CD4-positive, alpha-beta memory T cell (primary cell): ENCODE measurements around the gene GAS2. TPM values are rescaled to one million over a fixed set of nuclear protein-coding genes. Genes with fewer than 3 reads are reported as not detected.

Experiments used
- CTCF ChIA-PET: fragments of 350-600 bp; sonication (Branson Sonifier 250); formaldehyde crosslinking; loops from one replicate; lab custom pipeline; 2021; ENCODE audit warnings: inconsistent platforms; ENCODE audit not compliant: partially characterized antibody; lab: Charles Lee
- POLR2A ChIA-PET: fragments of 350-600 bp; sonication (Branson Sonifier 250); formaldehyde crosslinking; loops from one replicate; lab custom pipeline; 2021; ENCODE audit not compliant: partially characterized antibody; lab: Charles Lee
- DNase-seq, 5 donors: peaks; one replicate each; pipeline versions ENCODE4 v3.0.0 to v3.0.0-alpha.2; 2020 to 2022; ENCODE audit warnings: mixed read lengths in 1 of 5
- H3K27ac ChIP-seq: one replicate; pipeline ENCODE4 v1.7.0; 2013; ENCODE audit warnings: low read depth, low read length
- H3K27me3 ChIP-seq: 2 replicates; pipeline ENCODE4 v1.7.0; 2013; ENCODE audit warnings: mild to moderate bottlenecking, low read length, moderate library complexity; ENCODE audit not compliant: insufficient read depth
- H3K36me3 ChIP-seq: 2 replicates; pipeline ENCODE4 v1.7.0; 2013; ENCODE audit warnings: mild to moderate bottlenecking, low read length, moderate library complexity; ENCODE audit not compliant: insufficient read depth
- H3K4me1 ChIP-seq: 2 replicates; pipeline ENCODE4 v1.7.0; 2013; ENCODE audit warnings: mild to moderate bottlenecking, low read length, moderate library complexity; ENCODE audit not compliant: insufficient read depth
- H3K4me3 ChIP-seq, 2 donors: one replicate each; pipeline ENCODE4 v1.7.0; 2013; ENCODE audit warnings: low read length in 2 of 2, mild to moderate bottlenecking in 1 of 2
- H3K9me3 ChIP-seq, 2 donors: one replicate each; pipeline ENCODE4 v1.7.0; 2013; ENCODE audit warnings: low read length in 2 of 2, control low read depth in 1 of 2; ENCODE audit not compliant: control insufficient read depth in 1 of 2
- H3K27ac Mint-ChIP-seq, 7 donors: one replicate each; pipeline ENCODE4 v1.8.0; 2020 to 2021; ENCODE audit warnings: mixed read lengths in 7 of 7, mild to moderate bottlenecking in 6 of 7, inconsistent platforms in 3 of 7, moderate library complexity in 3 of 7
- H3K27me3 Mint-ChIP-seq, 2 donors: one replicate each; pipeline ENCODE4 v1.8.0; 2020 to 2021; ENCODE audit warnings: mixed read lengths in 2 of 2
- H3K36me3 Mint-ChIP-seq, 2 donors: one replicate each; pipeline ENCODE4 v1.8.0; 2020 to 2021; ENCODE audit warnings: mixed read lengths in 2 of 2, inconsistent platforms in 1 of 2, mild to moderate bottlenecking in 1 of 2
- H3K4me1 Mint-ChIP-seq, 4 donors: one replicate each; pipeline ENCODE4 v1.8.0; 2020 to 2021; ENCODE audit warnings: mixed read lengths in 4 of 4, mild to moderate bottlenecking in 1 of 4
- H3K4me3 Mint-ChIP-seq, 8 donors: one replicate each; pipeline ENCODE4 v1.8.0; 2020 to 2021; ENCODE audit warnings: mixed read lengths in 8 of 8, mild to moderate bottlenecking in 7 of 8, moderate library complexity in 6 of 8, inconsistent platforms in 3 of 8
- H3K9me3 Mint-ChIP-seq, 8 donors: one replicate each; pipeline ENCODE4 v1.8.0; 2020 to 2021; ENCODE audit warnings: mixed read lengths in 8 of 8, mild to moderate bottlenecking in 5 of 8, inconsistent platforms in 3 of 8, moderate library complexity in 1 of 8
- intact Hi-C: fragments of 100-400 bp; cut with micrococcal nuclease; formaldehyde crosslinking; loops from one replicate; pipeline ENCODE4 v1.15.1; 2023
- polyA plus RNA-seq, 2 donors: library from polyadenylated mRNA; unstranded; fragments of 300-500 nt; fragmentation: Illumina TruSeq; gene quantifications; one replicate each; pipeline ENCODE4 v1.2.3, GENCODE V29; 2021
- total RNA-seq, 2 experiments: library from RNA; stranded (reverse); gene quantifications; one replicate each; pipeline ENCODE4 v1.2.3, GENCODE V29; 2021

GAS2 gene
- total and polyA plus RNA-seq, 4 experiments from 2014 or later, result 2.7 to 3.4 (median 3.1) TPM

DNA sequence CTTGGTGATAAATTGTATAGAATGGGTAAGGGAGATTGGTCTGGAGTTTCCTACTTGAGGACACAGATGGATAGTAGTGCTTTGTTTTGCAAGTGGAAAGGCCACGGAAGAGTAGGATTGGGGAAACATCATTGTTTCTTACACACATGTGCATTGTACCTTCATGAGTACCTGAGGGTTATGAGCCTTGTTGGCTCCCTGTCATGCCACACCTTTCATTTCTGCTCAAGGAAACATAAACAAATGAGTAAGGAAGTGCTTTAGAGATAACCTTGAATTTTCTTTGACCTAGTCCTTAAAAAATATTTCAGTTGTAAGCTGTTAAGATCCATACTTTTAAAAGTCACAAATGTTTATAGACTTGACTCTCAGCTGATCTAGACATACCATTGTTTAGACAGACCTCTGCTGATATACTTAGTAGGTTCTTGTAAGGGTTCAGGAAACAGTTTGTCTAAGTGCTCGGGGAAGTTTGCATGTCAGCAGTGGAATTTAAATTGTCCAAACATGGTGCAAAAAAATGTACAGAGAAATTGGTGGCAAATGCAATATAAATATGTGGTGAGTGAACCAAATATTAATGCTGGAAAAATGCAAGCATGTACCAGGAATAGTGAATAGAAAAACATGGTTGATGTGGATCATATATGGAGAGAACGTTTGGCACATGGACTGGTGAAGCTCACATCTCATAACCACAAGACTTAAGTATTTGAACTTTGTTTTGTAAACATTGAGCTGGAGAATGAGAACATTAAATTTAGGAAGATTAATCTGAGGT lies 40.9 kb downstream of the GAS2 start:
- Histone ChIP-seq H3K27ac (no peak overlapping the region), H3K4me3 (no peak overlapping the region), H3K4me1 (no peaks in the 10 kb centered on the region), H3K27me3 (no peaks in the 10 kb centered on the region), H3K36me3 (no peaks in the 10 kb centered on the region), H3K9me3 (no peaks in the 10 kb centered on the region)
- no peak for DNase-seq
- intact Hi-C loops, result no loop called here
- Mint-ChIP-seq H3K27me3 (peaks cover 0 to 8% of the 10 kb centered on the region in 2 donors), H3K4me3 (no peak overlapping the region), H3K36me3 (no peaks in the 10 kb centered on the region), H3K4me1 (no peaks in the 10 kb centered on the region), H3K27ac (peak overlapping the region in 1 of 7 donors; percentile 32), H3K9me3 (peaks cover 0 to 7% (median 3%) of the 10 kb centered on the region in 8 donors)
- CTCF ChIA-PET, result no interaction called here
- POLR2A ChIA-PET, result no interaction called here

DNA sequence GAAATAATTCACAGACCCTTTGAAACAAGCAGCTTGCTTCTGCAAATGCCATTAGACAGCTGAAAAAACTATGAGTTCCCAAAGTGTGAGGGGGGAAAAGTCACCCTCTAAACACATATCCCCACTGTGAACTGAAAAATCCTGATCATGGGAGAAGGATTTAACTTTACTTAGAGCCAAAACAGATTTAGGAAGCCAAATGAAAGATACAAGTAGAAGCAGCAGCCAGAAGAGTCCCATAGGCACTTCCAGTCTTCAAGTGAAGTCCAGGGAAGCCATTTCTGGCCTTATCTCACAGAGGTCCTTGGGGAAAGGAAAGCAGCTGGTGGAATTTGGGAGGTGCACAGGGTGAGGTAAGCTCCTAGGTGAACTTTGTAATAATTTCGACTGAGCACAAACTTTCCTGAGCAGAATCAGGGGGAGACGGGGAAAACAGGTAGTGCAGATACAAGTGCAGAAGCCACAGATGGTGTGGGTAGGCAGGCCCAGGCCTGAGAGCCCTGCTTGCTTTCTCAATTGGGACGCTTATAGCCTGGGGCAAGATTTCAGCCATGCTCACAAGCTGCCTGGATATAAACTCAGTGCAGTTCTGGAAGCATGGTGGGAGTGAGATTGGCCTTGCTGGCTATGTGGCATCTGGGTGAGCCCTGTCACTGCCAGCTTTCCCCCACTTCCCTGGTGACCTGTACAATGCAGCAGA lies 44.8 kb downstream of the GAS2 start:
- no peaks in the 10 kb centered on the region for H3K27me3 ChIP-seq
- no peak overlapping the region for H3K27ac ChIP-seq
- H3K27me3 Mint-ChIP-seq, result peaks cover 0 to 8% of the 10 kb centered on the region in 2 donors
- no peak overlapping the region for H3K4me3 ChIP-seq
- no peak overlapping the region for H3K4me3 Mint-ChIP-seq
- no peaks in the 10 kb centered on the region for H3K9me3 ChIP-seq
- no peaks in the 10 kb centered on the region for H3K36me3 Mint-ChIP-seq
- no peaks in the 10 kb centered on the region for H3K4me1 Mint-ChIP-seq
- H3K9me3 Mint-ChIP-seq, result peaks cover 0 to 12% (median 3%) of the 10 kb centered on the region in 8 donors
- DNase-seq, result no peak
- intact Hi-C loops, result no loop called here
- ChIA-PET CTCF (no interaction called here), POLR2A (no interaction called here)
- H3K27ac Mint-ChIP-seq, result no peak overlapping the region
- no peaks in the 10 kb centered on the region for H3K4me1 ChIP-seq
- no peaks in the 10 kb centered on the region for H3K36me3 ChIP-seq

- DNase-seq, result no peak
- H3K4me3 ChIP-seq, result no peak overlapping the region
- POLR2A ChIA-PET, result no interaction called here
- no peaks in the 10 kb centered on the region for H3K4me1 ChIP-seq
- H3K27ac ChIP-seq, result no peak overlapping the region
- peak overlapping the region in 1 of 7 donors; percentile 42 for H3K27ac Mint-ChIP-seq
- H3K36me3 Mint-ChIP-seq, result no peaks in the 10 kb centered on the region
- H3K9me3 Mint-ChIP-seq, result peaks cover 0 to 12% (median 3%) of the 10 kb centered on the region in 8 donors
- peaks cover 0 to 8% of the 10 kb centered on the region in 2 donors for H3K27me3 Mint-ChIP-seq
- H3K9me3 ChIP-seq, result no peaks in the 10 kb centered on the region
- no peaks in the 10 kb centered on the region for H3K27me3 ChIP-seq
- no peak overlapping the region for H3K4me3 Mint-ChIP-seq
- H3K4me1 Mint-ChIP-seq, result no peaks in the 10 kb centered on the region
- no peaks in the 10 kb centered on the region for H3K36me3 ChIP-seq
- CTCF ChIA-PET, result no interaction called here
- intact Hi-C loops, result no loop called here
These were observed 45.5 kb downstream of the GAS2 start for GRCh38 chr11:22711880-22712279.

DNA sequence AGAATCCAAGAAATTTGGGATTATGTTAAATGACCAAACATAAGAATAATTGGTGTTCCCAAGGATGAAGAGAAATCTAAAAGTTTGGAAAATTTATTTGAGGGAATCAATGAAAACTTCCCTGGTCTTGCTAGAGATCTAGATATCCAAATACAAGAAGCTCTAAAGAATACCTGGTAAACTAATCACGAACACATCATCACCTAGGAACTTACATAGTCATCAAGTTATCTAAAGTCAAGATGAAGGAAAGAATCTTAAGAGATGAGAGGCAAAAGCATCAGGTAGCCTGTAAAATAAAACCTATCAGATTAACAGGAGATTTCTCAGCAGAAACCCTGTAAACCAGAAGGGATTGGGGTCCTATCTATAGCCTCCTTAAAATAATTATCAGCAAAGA lies 46.9 kb downstream of the GAS2 start:
- Mint-ChIP-seq H3K36me3 (no peaks in the 10 kb centered on the region), H3K9me3 (peaks cover 0 to 12% (median 3%) of the 10 kb centered on the region in 8 donors), H3K4me3 (no peak overlapping the region), H3K27me3 (peaks cover 0 to 3% of the 10 kb centered on the region in 2 donors), H3K4me1 (no peaks in the 10 kb centered on the region), H3K27ac (no peak overlapping the region)
- ChIA-PET CTCF (no interaction called here), POLR2A (no interaction called here)
- Histone ChIP-seq H3K36me3 (no peaks in the 10 kb centered on the region), H3K27me3 (no peaks in the 10 kb centered on the region), H3K4me1 (no peaks in the 10 kb centered on the region), H3K9me3 (no peaks in the 10 kb centered on the region), H3K4me3 (no peak overlapping the region), H3K27ac (no peak overlapping the region)
- DNase-seq, result no peak
- intact Hi-C loops, result no loop called here

DNA sequence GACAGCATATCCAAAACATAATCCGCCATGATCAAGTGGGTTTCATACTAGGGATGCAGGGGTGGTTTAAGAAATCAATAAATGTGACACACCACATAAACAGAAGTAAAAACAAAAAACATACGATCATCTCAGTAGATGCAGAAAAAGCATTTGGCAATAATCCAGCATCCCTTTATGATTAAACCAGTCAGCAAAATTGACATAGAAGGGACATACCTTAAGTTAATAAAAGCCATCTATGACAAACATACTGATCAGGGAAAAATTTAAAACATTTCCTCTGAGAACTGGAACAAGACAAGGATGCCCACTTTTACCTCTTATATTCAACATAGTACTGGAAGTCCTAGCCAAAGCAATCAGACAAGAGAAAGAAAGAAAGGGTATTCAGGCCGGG lies 49.6 kb downstream of the GAS2 start:
- ChIA-PET CTCF (no interaction called here), POLR2A (no interaction called here)
- Histone ChIP-seq H3K4me3 (no peak overlapping the region), H3K4me1 (no peaks in the 10 kb centered on the region), H3K27ac (no peak overlapping the region), H3K27me3 (no peaks in the 10 kb centered on the region), H3K36me3 (no peaks in the 10 kb centered on the region), H3K9me3 (no peaks in the 10 kb centered on the region)
- Mint-ChIP-seq H3K27ac (no peak overlapping the region), H3K27me3 (peaks cover 0 to 3% of the 10 kb centered on the region in 2 donors), H3K36me3 (no peaks in the 10 kb centered on the region), H3K4me3 (no peak overlapping the region), H3K9me3 (peaks cover 0 to 12% (median 2%) of the 10 kb centered on the region in 8 donors), H3K4me1 (no peaks in the 10 kb centered on the region)
- DNase-seq, result no peak
- intact Hi-C loops, result no loop called here

DNA sequence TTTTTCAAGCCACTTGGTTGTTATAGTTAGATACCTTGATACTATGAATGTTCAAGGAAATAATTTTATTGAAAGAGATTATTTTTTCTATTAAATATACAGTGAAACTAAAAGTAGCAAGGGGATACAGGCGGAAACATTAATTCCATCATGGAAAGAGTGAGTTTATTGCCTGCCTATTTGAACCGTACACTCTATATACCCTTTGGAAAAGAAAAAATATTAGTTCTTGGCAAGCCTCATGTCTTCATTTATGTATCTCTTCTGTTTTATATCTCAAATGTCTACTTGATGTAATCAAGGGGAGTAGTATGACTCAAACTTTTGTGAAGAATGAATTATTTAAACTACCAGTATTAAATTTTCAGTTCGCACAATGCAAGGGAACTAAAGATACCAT lies 54.0 kb downstream of the GAS2 start:
- ChIA-PET POLR2A (no interaction called here), CTCF (no interaction called here)
- no peaks in the 10 kb centered on the region for H3K4me1 ChIP-seq
- Mint-ChIP-seq H3K27me3 (no peaks in the 10 kb centered on the region), H3K27ac (no peak overlapping the region), H3K9me3 (peaks cover 0 to 1% (median 0%) of the 10 kb centered on the region in 8 donors), H3K36me3 (no peaks in the 10 kb centered on the region), H3K4me3 (no peak overlapping the region), H3K4me1 (no peaks in the 10 kb centered on the region)
- H3K9me3 ChIP-seq, result no peaks in the 10 kb centered on the region
- intact Hi-C loops, result no loop called here
- H3K27me3 ChIP-seq, result no peaks in the 10 kb centered on the region
- DNase-seq, result no peak
- no peak overlapping the region for H3K4me3 ChIP-seq
- H3K36me3 ChIP-seq, result no peaks in the 10 kb centered on the region
- H3K27ac ChIP-seq, result no peak overlapping the region

DNA sequence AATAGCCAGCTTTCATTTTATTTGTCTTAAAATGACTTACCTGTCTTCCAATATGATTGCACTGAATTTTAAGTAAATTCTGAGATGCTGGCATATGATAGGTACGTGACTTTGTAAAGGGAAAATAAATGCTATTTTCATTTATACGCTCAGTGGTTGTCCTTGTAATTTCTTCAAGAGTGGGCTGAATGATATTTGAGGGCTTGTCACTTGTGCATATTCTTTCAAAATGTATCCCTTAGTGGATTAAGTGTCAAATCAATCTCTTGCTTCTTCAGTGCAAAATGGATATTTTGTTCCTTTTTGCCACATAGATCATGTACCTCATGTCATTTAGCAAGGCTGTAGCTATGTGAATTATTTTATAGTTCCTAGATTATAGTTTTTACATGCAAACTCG lies 56.9 kb downstream of the GAS2 start:
- no peak overlapping the region for H3K27ac Mint-ChIP-seq
- H3K27me3 Mint-ChIP-seq, result no peaks in the 10 kb centered on the region
- DNase-seq, result no peak
- intact Hi-C loops, result no loop called here
- Histone ChIP-seq H3K36me3 (no peaks in the 10 kb centered on the region), H3K27ac (no peak overlapping the region), H3K9me3 (no peaks in the 10 kb centered on the region), H3K4me1 (no peaks in the 10 kb centered on the region), H3K27me3 (no peaks in the 10 kb centered on the region), H3K4me3 (no peak overlapping the region)
- no peaks in the 10 kb centered on the region for H3K4me1 Mint-ChIP-seq
- no peaks in the 10 kb centered on the region for H3K36me3 Mint-ChIP-seq
- no peak overlapping the region for H3K4me3 Mint-ChIP-seq
- H3K9me3 Mint-ChIP-seq, result no peaks in the 10 kb centered on the region
- ChIA-PET CTCF (no interaction called here), POLR2A (no interaction called here)
